DOHH2 (cell line): ENCODE data around the gene SLC1A2.

Experiments used
- H3F3A ChIP-seq: fragments of 200-600 bp; sonication (generic), shearing (Covaris generic); 2 replicates; pipeline ENCODE4 v1.6.0; 2016; ENCODE audit warnings: antibody characterized with exemption, mild to moderate bottlenecking; ENCODE audit not compliant: control insufficient read depth, insufficient read depth
- H3K27ac ChIP-seq: fragments of 200-600 bp; sonication (generic); 2 replicates; pipeline ENCODE4 v1.5.1; 2014; ENCODE audit warnings: low read depth, mild to moderate bottlenecking, low read length, moderate library complexity
- H3K27me3 ChIP-seq: fragments of 200-600 bp; sonication (generic); 2 replicates; pipeline ENCODE4 v1.6.1; 2014; ENCODE audit warnings: mild to moderate bottlenecking, low read length, mixed read lengths; ENCODE audit not compliant: control insufficient read depth
- H3K36me3 ChIP-seq: fragments of 200-600 bp; sonication (generic); 2 replicates; pipeline ENCODE4 v1.6.1; 2014; ENCODE audit warnings: mild to moderate bottlenecking, low read length, moderate library complexity, mixed read lengths; ENCODE audit not compliant: control insufficient read depth
- H3K4me1 ChIP-seq: fragments of 200-600 bp; sonication (generic); 2 replicates; pipeline ENCODE4 v1.6.1; 2014; ENCODE audit warnings: mild to moderate bottlenecking, low read length, mixed read lengths; ENCODE audit not compliant: control insufficient read depth
- H3K4me2 ChIP-seq: fragments of 200-600 bp; sonication (generic); 2 replicates; pipeline ENCODE4 v1.6.0; 2014; ENCODE audit warnings: mild to moderate bottlenecking, low read length, moderate library complexity
- H3K4me3 ChIP-seq: fragments of 200-600 bp; sonication (generic); 2 replicates; pipeline ENCODE4 v1.5.1; 2014; ENCODE audit warnings: mild to moderate bottlenecking, low read length, mixed read lengths
- H3K79me2 ChIP-seq: fragments of 200-600 bp; sonication (generic); 2 replicates; pipeline ENCODE4 v1.6.1; 2014; ENCODE audit warnings: mild to moderate bottlenecking, low read length, mixed read lengths; ENCODE audit not compliant: control insufficient read depth
- H3K9me2 ChIP-seq: fragments of 200-600 bp; sonication (generic); replicated peaks from 2 replicates; pipeline ENCODE4 v1.6.1; 2014; ENCODE audit warnings: mild to moderate bottlenecking, low read length, mixed read lengths; ENCODE audit not compliant: control insufficient read depth
- H3K9me3 ChIP-seq: fragments of 200-600 bp; sonication (generic); 2 replicates; pipeline ENCODE4 v1.6.1; 2014; ENCODE audit warnings: antibody characterized with exemption, low read length, mixed read lengths; ENCODE audit not compliant: control insufficient read depth, insufficient read depth
- H4K20me1 ChIP-seq: fragments of 200-600 bp; sonication (generic); 2 replicates; pipeline ENCODE4 v1.6.0; 2014; ENCODE audit warnings: low read depth, mild to moderate bottlenecking, antibody characterized with exemption, low read length, moderate library complexity; ENCODE audit not compliant: control insufficient read depth, insufficient read depth
- EZH2phosphoT487 ChIP-seq: fragments of 200-600 bp; sonication (generic); IDR thresholded peaks from 2 replicates; pipeline ENCODE4 v1.6.1; 2017; ENCODE audit warnings: borderline replicate concordance, mild to moderate bottlenecking, antibody characterized with exemption, low read length, moderate library complexity, mixed read lengths
- TF ChIP-seq, protein P1 (sequence below): fragments of 200-600 bp; sonication (generic); IDR thresholded peaks from one replicate; pipeline ENCODE4 v1.5.1; 2014; ENCODE audit warnings: antibody characterized with exemption, mild to moderate bottlenecking, low read depth, low read length; ENCODE audit not compliant: poor library complexity, severe bottlenecking

The SLC1A2 gene

DNA sequence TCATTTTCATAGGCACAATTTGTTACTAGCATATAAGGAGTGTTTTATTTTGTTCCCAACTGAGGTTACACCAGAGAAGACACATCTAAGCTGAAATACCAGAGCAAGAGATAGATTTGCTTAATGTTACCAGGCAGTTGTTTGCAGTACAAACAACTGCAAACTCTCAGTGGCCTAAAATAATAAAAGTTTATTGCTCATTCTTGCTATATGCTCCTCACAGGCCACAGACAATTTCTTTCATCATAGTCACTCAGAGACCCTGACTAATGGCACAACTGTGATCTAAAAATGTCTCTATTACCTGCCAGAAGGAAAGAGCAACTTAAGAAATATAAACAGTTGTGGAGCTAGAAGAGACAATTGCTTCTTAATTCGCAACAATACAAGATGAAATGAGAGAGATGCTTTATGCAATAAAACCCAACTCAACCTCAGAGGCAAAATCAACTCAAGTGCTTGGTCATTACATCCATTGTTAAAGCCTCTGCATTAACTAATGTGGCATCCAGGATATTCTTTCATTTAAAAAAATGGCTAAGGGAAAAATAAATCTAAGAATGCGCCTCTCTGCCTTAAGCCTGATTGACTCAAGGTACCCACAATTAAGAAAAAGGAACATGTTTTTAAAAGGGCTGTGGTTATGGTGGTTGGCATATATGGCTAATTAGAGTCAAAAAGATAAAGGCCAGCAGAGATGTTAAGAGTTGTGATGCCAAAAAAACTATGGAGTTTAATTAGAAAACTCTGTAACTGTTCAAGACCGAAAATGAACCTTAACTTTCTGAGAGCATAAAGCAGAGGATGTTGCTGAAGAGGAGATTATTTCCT lies 176.7 kb downstream of the SLC1A2 start:
- Histone ChIP-seq H3K36me3 (no peaks in the 10 kb centered on the region), H4K20me1 (no peaks in the 10 kb centered on the region), H3K27me3 (peaks cover 12% of the 10 kb centered on the region), H3F3A (no peaks in the 10 kb centered on the region), H3K4me3 (no peak overlapping the region), H3K4me1 (0 out of 2 replicates have a peak, but pooled peaks cover 4% of the 10 kb centered on the region), H3K9me3 (no peaks in the 10 kb centered on the region), H3K4me2 (no peak overlapping the region), H3K79me2 (no peaks in the 10 kb centered on the region), H3K9me2 (no peaks in the 10 kb centered on the region), H3K27ac (no peak overlapping the region)
- no peak for TF ChIP-seq EZH2phosphoT487
- TF ChIP-seq, protein P1, sequence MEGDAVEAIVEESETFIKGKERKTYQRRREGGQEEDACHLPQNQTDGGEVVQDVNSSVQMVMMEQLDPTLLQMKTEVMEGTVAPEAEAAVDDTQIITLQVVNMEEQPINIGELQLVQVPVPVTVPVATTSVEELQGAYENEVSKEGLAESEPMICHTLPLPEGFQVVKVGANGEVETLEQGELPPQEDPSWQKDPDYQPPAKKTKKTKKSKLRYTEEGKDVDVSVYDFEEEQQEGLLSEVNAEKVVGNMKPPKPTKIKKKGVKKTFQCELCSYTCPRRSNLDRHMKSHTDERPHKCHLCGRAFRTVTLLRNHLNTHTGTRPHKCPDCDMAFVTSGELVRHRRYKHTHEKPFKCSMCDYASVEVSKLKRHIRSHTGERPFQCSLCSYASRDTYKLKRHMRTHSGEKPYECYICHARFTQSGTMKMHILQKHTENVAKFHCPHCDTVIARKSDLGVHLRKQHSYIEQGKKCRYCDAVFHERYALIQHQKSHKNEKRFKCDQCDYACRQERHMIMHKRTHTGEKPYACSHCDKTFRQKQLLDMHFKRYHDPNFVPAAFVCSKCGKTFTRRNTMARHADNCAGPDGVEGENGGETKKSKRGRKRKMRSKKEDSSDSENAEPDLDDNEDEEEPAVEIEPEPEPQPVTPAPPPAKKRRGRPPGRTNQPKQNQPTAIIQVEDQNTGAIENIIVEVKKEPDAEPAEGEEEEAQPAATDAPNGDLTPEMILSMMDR = no peak

- H3K9me2 ChIP-seq = no peaks in the 10 kb centered on the region
- H3K4me2 ChIP-seq = no peak overlapping the region
- no peaks in the 10 kb centered on the region for H3K79me2 ChIP-seq
- H3K27ac ChIP-seq = no peak overlapping the region
- H3K9me3 ChIP-seq = no peaks in the 10 kb centered on the region
- H3K4me1 ChIP-seq = 0 out of 2 replicates have a peak, but pooled peaks cover 4% of the 10 kb centered on the region
- H3K36me3 ChIP-seq = no peaks in the 10 kb centered on the region
- no peak for TF ChIP-seq EZH2phosphoT487
- TF ChIP-seq, protein P1 = no peak
- H3F3A ChIP-seq = no peaks in the 10 kb centered on the region
- no peak overlapping the region for H3K4me3 ChIP-seq
- H3K27me3 ChIP-seq = peaks cover 12% of the 10 kb centered on the region
- H4K20me1 ChIP-seq = no peaks in the 10 kb centered on the region
These were observed 177.8 kb downstream of the SLC1A2 start for GRCh38 chr11:35241531-35241930.

DNA sequence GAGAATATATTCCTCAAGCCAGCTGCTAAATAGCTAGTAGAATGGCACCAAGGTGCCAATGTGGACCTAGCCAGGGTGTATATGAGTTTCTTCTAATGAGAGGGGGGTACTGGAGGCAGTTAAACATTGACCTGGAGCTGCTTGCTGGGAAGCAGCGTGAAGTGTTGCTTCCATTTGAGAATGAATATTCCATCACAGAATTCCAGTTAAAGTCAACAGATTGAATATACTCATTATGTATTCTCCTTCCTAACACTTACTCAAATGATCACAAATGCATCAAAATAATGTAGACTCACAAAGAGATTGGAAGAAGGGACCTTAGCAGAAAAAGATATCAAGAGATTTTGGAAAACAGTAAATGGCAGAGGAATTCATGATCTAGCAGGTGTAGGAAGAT lies 178.3 kb downstream of the SLC1A2 start:
- Histone ChIP-seq H3K9me3 (no peaks in the 10 kb centered on the region), H3K27me3 (peaks cover 12% of the 10 kb centered on the region), H3K36me3 (no peaks in the 10 kb centered on the region), H3F3A (no peaks in the 10 kb centered on the region), H3K4me1 (0 out of 2 replicates have a peak, but pooled peaks cover 4% of the 10 kb centered on the region), H3K9me2 (no peaks in the 10 kb centered on the region), H3K27ac (no peak overlapping the region), H4K20me1 (no peaks in the 10 kb centered on the region), H3K4me2 (no peak overlapping the region), H3K79me2 (no peaks in the 10 kb centered on the region), H3K4me3 (no peak overlapping the region)
- TF ChIP-seq, protein P1 = no peak
- TF ChIP-seq EZH2phosphoT487 = no peak
